Measurements from ENCODE around the gene MBIP. TPM values are rescaled to one million over a fixed set of nuclear protein-coding genes. Genes with fewer than 3 reads are reported as not detected.

Gene MBIP
- total RNA-seq, 1 experiment from 2014 or later: 15.5 TPM

- DNase-seq (ENCODE audit: low read depth): peak; percentile 21
Measured at GRCh38 chr14:36264107-36264506, 56.3 kb downstream of the MBIP start.

GRCh38 chr14:36260970-36261640 is 59.3 kb downstream of the MBIP start:
- DNase-seq (ENCODE audit: low read depth): no peak

GRCh38 chr14:36258241-36258640 is 62.2 kb downstream of the MBIP start:
- no peak for DNase-seq (ENCODE audit: low read depth)

GRCh38 chr14:36256126-36256801 is 64.2 kb downstream of the MBIP start:
- no peak for DNase-seq (ENCODE audit: low read depth)

- peak; percentile 35 for DNase-seq (ENCODE audit: low read depth)
Measured at GRCh38 chr14:36254020-36254624, 66.3 kb downstream of the MBIP start.

Other genes starting within 250 kb of the MBIP start
- not detected in 2 replicates for gene PTCSC3, start 143.9 kb downstream of the MBIP start, total RNA-seq (2014; rRNA removed; shearing (Covaris generic))
- gene NKX2-1, start 199.6 kb upstream of the MBIP start, total RNA-seq (2014; rRNA removed; shearing (Covaris generic)): 4.7 and 5.1 TPM in 2 replicates

All from Daoy (cell line).